NB4 (cell line): ENCODE data around the gene LRP1B.

Source experiments
- CTCF ChIP-seq: IDR thresholded peaks from one replicate; pipeline ENCODE4 v1.5.1; 2012; ENCODE audit warnings: low read depth, low read length
- MAX ChIP-seq: IDR thresholded peaks from 2 replicates; pipeline ENCODE4 v1.6.1; 2011; ENCODE audit warnings: low read depth, low read length
- MYC ChIP-seq: IDR thresholded peaks from 2 replicates; pipeline ENCODE4 v1.6.1; 2011; ENCODE audit warnings: low read depth, low read length
- POLR2A ChIP-seq: IDR thresholded peaks from 2 replicates; pipeline ENCODE4 v1.6.1; 2011; ENCODE audit warnings: mild to moderate bottlenecking; ENCODE audit not compliant: insufficient read length; ENCODE audit errors: extremely low read depth

GRCh38 chr2:140990416-140990815 is 1140.4 kb downstream of the LRP1B start:
- TF ChIP-seq CTCF (no peak), MAX (no peak), POLR2A (no peak), MYC (no peak)
